ENCODE data around the gene TMEM47. TPM values are rescaled to one million over a fixed set of nuclear protein-coding genes. Genes with fewer than 3 reads are reported as not detected.

Gene TMEM47
- total RNA-seq, 4 donors from 2014 or later = 7.4 to 19.2 (median 14.2) TPM

GRCh38 chrX:34634349-34634748, 22.7 kb downstream of the TMEM47 start:
- TF ChIP-seq CTCF (IDR thresholded peaks at IDR 0.05) (no peak), POLR2A (IDR thresholded peaks at IDR 0.05) (no peak)
- intact Hi-C loops (cut with DNase I; ENCODE audit: low total_unique reads) = no loop called here
- WGBS, 2 donors = 22 to 61% methylated on average over 2 of the region's 2 CpGs
- no peak overlapping the region for H3K4me3 ChIP-seq (ENCODE audit: low read depth, poor library complexity, severe bottlenecking)
- DNase-seq (ENCODE audit: low spot score in 2 of 2) = no peak

GRCh38 chrX:34632384-34632783, 24.7 kb downstream of the TMEM47 start:
- TF ChIP-seq CTCF (IDR thresholded peaks at IDR 0.05) (no peak), POLR2A (IDR thresholded peaks at IDR 0.05) (no peak)
- intact Hi-C loops (cut with DNase I; ENCODE audit: low total_unique reads) = no loop called here
- DNase-seq (ENCODE audit: low spot score in 2 of 2) = no peak
- no peak overlapping the region for H3K4me3 ChIP-seq (ENCODE audit: low read depth, poor library complexity, severe bottlenecking)
- 52 to 68% methylated on average over 3 of the region's 3 CpGs for WGBS, 2 donors

- intact Hi-C loops (cut with DNase I; ENCODE audit: low total_unique reads) = no loop called here
- no peak overlapping the region for H3K4me3 ChIP-seq (ENCODE audit: low read depth, poor library complexity, severe bottlenecking)
- TF ChIP-seq CTCF (IDR thresholded peaks at IDR 0.05) (no peak), POLR2A (IDR thresholded peaks at IDR 0.05) (no peak)
- DNase-seq (ENCODE audit: low spot score in 2 of 2) = no peak
- 36 to 57% methylated on average over 3 of the region's 3 CpGs for WGBS, 2 donors
Measured at GRCh38 chrX:34631479-34632220, 25.4 kb downstream of the TMEM47 start.

- H3K4me3 ChIP-seq (ENCODE audit: low read depth, poor library complexity, severe bottlenecking) = no peak overlapping the region
- intact Hi-C loops (cut with DNase I; ENCODE audit: low total_unique reads) = no loop called here
- WGBS, 2 donors = 49 to 74% methylated on average over 3 of the region's 3 CpGs
- no peak for DNase-seq (ENCODE audit: low spot score in 2 of 2)
- TF ChIP-seq CTCF (IDR thresholded peaks at IDR 0.05) (no peak), POLR2A (IDR thresholded peaks at IDR 0.05) (no peak)
Measured at GRCh38 chrX:34629572-34629971, 27.5 kb downstream of the TMEM47 start.

GRCh38 chrX:34624416-34624815, 32.7 kb downstream of the TMEM47 start:
- intact Hi-C loops (cut with DNase I; ENCODE audit: low total_unique reads) = no loop called here
- DNase-seq (ENCODE audit: low spot score in 2 of 2) = no peak
- WGBS, 2 donors = 40 to 55% methylated on average over 2 of the region's 2 CpGs
- TF ChIP-seq POLR2A (IDR thresholded peaks at IDR 0.05) = no peak
- TF ChIP-seq CTCF (IDR thresholded peaks at IDR 0.05) = no peak
- H3K4me3 ChIP-seq (ENCODE audit: low read depth, poor library complexity, severe bottlenecking) = no peak overlapping the region

GRCh38 chrX:34619920-34620319, 37.2 kb downstream of the TMEM47 start:
- no peak for TF ChIP-seq CTCF (IDR thresholded peaks at IDR 0.05)
- intact Hi-C loops (cut with DNase I; ENCODE audit: low total_unique reads) = no loop called here
- no peak for DNase-seq (ENCODE audit: low spot score in 2 of 2)
- WGBS, 2 donors = 71 to 85% methylated on average over 2 of the region's 2 CpGs
- no peak overlapping the region for H3K4me3 ChIP-seq (ENCODE audit: low read depth, poor library complexity, severe bottlenecking)
